Measurements from ENCODE around the gene TNRC18.

The TNRC18 gene

GRCh38 chr7:5396999-5397663 is 26.5 kb downstream of the TNRC18 start:
- peak; percentile 76 for DNase-seq

GRCh38 chr7:5396542-5396941 is 27.1 kb downstream of the TNRC18 start:
- peak; percentile 49 for DNase-seq

GRCh38 chr7:5395246-5395645 is 28.4 kb downstream of the TNRC18 start:
- DNase-seq: no peak

DNA sequence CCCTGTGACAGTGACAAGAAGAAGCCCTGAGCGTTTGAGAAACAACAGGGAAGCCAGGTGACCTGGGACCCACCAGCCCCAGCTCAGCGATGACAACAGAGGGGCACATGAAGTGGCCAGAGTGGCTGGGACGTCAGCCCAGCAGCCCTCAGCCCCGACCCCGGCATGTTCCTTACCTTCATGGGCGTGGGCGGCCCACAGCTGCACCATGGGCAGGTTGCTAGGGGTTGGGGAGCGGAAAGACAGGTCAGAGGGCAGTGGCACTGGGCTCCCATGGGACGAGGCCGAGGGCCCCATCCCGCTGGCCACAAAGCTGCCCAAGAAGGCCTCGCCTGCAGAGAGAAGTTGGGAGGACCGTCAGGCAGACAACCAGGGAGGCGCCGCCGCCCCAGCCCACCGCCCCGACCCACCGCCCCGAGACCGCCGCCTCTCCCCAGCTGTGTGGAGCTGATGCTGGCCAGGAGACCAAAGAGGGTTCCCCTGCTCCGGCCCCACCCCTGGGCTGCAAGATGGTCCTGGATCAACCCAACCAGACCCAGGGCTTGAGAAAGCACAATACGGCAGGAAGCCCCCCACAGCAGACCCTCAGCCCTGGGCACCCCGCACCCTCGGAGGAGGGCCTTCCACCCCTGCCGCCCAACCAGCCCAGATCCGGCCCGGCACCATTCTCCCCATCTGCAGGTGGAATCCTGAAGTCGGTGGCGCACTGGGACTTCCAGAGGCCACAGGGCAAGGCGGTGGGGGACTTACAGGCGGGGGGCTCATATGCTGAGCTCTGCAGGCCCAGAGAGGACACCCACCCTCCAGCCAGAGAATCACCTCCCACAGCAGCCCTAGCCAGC is 29.1 kb downstream of the TNRC18 start:
- no peak for DNase-seq

- no peak for DNase-seq
Measured at GRCh38 chr7:5393748-5394147, 29.9 kb downstream of the TNRC18 start.

GRCh38 chr7:5393328-5393727 is 30.3 kb downstream of the TNRC18 start:
- DNase-seq: no peak

DNA sequence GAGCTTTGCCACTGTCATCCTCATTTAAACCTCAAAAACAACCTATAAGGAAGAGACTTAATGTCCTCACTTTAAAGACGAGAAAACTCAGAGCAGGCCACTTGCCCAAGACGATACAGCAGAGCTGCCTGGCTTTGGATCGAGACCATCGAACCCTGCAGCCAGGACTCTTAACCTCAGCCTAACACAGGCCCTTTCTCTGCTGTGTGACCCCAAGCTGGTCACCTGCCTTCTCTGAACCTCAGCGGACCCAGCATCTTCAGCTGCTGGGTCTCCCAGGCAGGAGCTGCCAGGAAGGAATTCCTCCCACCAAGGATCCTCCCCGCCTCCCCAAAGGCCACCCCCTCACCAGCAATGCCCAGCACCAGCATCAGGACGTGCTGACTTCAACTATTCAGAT is 32.7 kb downstream of the TNRC18 start:
- no peak for DNase-seq

- no peak for DNase-seq
Measured at GRCh38 chr7:5388905-5389433, 34.7 kb downstream of the TNRC18 start.

GRCh38 chr7:5388273-5388901 is 35.2 kb downstream of the TNRC18 start:
- no peak for DNase-seq

DNA sequence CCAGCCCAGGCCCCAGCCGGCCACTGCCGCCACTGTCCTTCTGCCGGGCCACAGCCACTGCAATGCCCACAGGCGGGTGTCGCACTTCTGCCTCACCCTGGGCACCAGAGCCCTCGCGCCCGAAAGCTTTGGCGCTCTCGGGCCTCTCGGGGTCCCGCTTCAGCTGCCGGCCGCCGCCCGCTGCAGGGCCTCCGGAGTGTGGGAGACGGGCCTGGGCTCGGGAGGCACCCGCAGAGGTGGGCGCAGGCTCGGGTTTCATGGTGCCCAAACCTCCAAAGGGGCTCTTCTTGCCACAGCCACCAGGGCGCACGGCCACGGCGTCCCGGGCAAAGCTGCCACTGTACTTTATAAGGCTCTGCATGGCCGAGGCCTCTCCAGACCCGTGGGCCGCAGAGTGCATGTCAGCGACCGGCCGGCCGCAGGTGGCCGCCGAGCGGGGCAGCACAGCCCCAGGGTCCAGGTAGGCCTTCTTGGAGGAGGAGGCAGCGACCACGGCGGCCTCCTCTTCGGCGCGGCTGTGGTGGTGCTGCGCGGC is 35.9 kb downstream of the TNRC18 start:
- no peak for DNase-seq

DNA sequence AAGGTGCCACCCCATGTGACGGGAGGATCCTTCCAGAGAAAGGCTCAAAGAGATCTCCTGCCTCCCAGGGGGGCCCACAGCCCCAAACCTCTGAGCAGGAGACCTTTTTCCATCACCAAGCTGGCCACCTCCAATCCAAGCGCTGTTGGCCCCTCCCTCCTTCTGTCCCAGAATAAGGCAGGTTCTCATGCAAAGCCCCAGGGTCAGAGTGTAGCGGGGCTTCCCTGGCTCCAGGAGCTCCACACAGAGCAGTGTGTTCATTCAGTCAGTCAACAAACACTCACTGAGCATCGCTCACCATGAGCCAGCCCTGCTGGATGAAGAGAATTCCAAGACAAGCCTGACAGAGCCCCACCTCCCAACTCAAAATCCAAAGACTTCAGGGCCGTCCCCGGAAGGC is 39.0 kb downstream of the TNRC18 start:
- no peak for DNase-seq

DNA sequence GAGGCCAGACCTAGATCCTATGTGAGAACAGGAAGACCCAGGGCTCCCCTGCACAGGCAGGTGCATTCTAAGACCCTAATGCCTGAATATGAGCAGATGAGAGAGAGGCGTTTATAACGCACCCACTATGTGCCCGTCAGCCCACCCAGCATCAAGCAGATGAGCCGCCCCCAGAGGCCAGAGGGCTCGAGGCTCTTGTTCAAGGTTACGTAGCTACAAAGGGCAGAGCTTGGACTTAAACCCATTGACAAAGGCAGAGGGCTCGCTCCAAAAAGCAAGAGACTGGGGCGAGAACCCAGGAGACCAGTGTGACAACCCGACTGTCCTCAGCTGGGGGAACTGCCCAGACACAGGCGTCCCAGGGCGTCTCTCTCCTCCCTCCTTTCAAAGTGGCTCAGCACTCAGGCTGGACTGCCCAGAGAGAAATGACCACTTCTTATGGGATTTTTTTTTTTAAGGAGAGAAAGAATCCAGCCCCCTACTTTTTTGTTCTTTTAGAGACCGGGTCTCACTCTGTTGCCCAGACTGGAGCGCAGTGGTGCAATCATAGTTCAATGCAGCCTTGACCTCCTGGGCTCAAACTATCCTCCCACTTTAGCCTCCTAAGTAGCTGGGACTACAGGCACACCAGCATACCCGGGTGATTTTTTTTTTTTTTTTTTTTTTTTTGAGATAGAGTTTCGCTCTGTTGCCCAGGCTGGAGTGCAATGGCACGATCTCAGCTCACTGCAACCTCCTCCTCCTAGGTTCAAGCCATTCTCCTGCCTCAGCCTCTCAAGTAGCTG is 40.1 kb downstream of the TNRC18 start:
- DNase-seq: no peak

- no peak for DNase-seq
Measured at GRCh38 chr7:5382281-5382892, 41.2 kb downstream of the TNRC18 start.

- no peak for DNase-seq
Measured at GRCh38 chr7:5381071-5381772, 42.4 kb downstream of the TNRC18 start.

DNA sequence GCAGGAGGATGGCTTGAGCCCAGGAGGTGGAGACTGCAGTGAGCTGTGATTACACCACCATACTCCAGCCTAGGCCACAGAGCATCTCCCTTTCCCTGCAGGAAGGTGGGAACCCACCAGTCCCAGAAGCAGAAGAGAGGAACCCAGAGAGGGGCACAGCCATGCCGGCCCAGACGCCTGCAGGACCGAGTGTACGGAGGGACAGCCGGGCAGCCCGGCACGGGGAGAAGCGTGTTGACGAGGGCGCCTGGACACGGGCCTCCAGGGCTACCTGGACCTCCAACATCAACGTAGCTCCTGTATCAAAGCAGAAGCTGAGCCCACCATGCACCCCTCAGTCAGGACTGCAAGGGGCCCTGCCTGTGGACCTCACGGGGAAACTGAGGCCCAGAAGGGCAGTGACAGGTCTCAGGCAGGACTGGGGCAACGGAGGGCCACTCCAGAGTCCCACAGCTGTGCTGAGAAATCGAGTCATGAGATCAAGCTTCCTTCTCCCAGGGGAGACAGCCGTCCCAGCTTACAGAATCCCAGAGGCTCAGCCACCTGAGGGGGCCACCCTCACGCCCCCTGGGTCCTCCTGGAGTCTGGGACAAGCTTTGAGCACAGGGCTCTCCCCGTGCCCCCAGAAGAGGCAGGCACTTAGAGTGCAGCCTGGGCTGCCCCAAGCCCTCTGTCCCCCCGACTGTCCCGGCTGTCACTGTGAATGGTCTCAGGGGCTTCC is 43.1 kb downstream of the TNRC18 start:
- DNase-seq: no peak

- no peak for DNase-seq
Measured at GRCh38 chr7:5379546-5379945, 44.1 kb downstream of the TNRC18 start.

- no peak for DNase-seq
Measured at GRCh38 chr7:5377816-5378215, 45.8 kb downstream of the TNRC18 start.

GRCh38 chr7:5377279-5377678 is 46.4 kb downstream of the TNRC18 start:
- no peak for DNase-seq

DNA sequence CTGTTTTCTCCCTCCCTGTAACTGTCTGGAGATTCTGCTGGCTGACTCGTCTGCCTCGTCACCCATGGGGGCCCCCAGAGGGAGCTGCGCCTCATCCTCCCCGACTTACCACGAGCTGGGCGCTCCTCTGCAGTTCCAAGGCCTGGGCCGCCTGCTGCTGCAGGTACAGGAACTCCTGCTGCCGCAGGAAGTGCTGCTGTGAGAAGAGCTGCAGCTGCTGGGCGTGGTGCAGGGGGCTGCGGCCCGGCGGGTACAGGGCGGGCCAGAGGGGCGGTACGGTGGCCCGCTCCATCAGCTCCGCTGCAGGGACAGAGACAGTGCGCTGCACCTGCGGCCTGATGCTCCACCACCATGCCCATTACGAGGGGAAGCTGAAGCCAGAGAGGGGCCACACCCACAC is 47.7 kb downstream of the TNRC18 start:
- no peak for DNase-seq

GRCh38 chr7:5374464-5374863 is 49.2 kb downstream of the TNRC18 start:
- DNase-seq: no peak

DNA sequence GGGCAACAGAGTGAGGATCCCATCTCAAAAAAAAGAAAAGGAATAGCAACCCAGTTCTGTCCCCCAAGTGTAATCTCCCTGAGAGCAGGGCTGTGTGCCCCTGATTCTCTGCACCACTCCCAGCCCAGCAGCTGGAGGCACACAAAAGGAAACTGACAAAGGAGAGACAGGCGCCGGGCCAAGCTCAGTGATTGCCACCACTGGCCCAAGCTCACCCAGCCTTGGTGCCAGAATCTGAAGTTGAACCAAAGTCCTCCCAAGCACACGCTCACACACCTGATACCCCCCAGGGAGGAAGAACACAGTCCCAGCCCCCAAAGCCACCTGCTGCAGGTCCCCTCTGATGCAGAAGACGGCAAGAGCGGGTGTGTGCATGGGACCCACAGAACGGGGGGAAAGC is 50.3 kb downstream of the TNRC18 start:
- DNase-seq: no peak
